HG02840 (cell line): ENCODE measurements around the gene TJAP1.

ENCODE experiments used
- ATAC-seq: cut with Tn5 transposase; IDR thresholded peaks from one replicate; pipeline ENCODE4 v1.9.1; 2021; ENCODE audit warnings: mild to moderate bottlenecking, moderate library complexity, moderate number of reproducible peaks; ENCODE audit not compliant: unreplicated experiment, low FRiP score

The TJAP1 gene

GRCh38 chr6:43477235-43478007 lies at the start of gene TJAP1:
Gene TJAP1 (plus strand): TSS chr6:43477570. CDS start chr6:43499002, 21,432 bp downstream.
- peak; percentile 84 for ATAC-seq

GRCh38 chr6:43428112-43428570 lies 49.2 kb upstream of the TJAP1 start:
- ATAC-seq, result no peak

GRCh38 chr6:43428874-43429273 lies 48.5 kb upstream of the TJAP1 start:
- ATAC-seq, result no peak

- ATAC-seq, result no peak
Measured at GRCh38 chr6:43432009-43432945, 45.1 kb upstream of the TJAP1 start.

- no peak for ATAC-seq
Measured at GRCh38 chr6:43433148-43433547, 44.2 kb upstream of the TJAP1 start.

- no peak for ATAC-seq
Measured at GRCh38 chr6:43434001-43434840, 43.1 kb upstream of the TJAP1 start.

- no peak for ATAC-seq
Measured at GRCh38 chr6:43434943-43435342, 42.4 kb upstream of the TJAP1 start.

- ATAC-seq, result no peak
Measured at GRCh38 chr6:43435682-43436437, 41.5 kb upstream of the TJAP1 start.

GRCh38 chr6:43436577-43437282 lies 40.6 kb upstream of the TJAP1 start:
- ATAC-seq, result no peak

- no peak for ATAC-seq
Measured at GRCh38 chr6:43437700-43438099, 39.7 kb upstream of the TJAP1 start.

- no peak for ATAC-seq
Measured at GRCh38 chr6:43442935-43443334, 34.4 kb upstream of the TJAP1 start.

GRCh38 chr6:43444036-43444435 lies 33.3 kb upstream of the TJAP1 start:
- ATAC-seq, result no peak

GRCh38 chr6:43444582-43444981 lies 32.8 kb upstream of the TJAP1 start:
- no peak for ATAC-seq

GRCh38 chr6:43445576-43445975 lies 31.8 kb upstream of the TJAP1 start:
- ATAC-seq, result no peak

- ATAC-seq, result no peak
Measured at GRCh38 chr6:43447604-43448003, 29.8 kb upstream of the TJAP1 start.

GRCh38 chr6:43448916-43449315 lies 28.5 kb upstream of the TJAP1 start:
- ATAC-seq, result no peak

GRCh38 chr6:43450699-43451131 lies 26.7 kb upstream of the TJAP1 start:
- no peak for ATAC-seq

- ATAC-seq, result no peak
Measured at GRCh38 chr6:43451348-43451747, 26.0 kb upstream of the TJAP1 start.

GRCh38 chr6:43451939-43452338 lies 25.4 kb upstream of the TJAP1 start:
- no peak for ATAC-seq
